Measurements from ENCODE around the gene MYPOP. TPM values are rescaled to one million over a fixed set of nuclear protein-coding genes. Genes with fewer than 3 reads are reported as not detected.

Gene MYPOP
- total RNA-seq, 1 experiment from 2014 or later = 5.4 TPM

GRCh38 chr19:45902651-45903625 lies 525 bp upstream of the MYPOP start:
- Histone ChIP-seq H3K9me2 (replicated peaks; ENCODE audit: low read length) (no peaks in the 10 kb centered on the region), H3K27me3 (ENCODE audit: low read length) (no peaks in the 10 kb centered on the region), H3K79me2 (ENCODE audit: low read length) (peaks cover 10% of the 10 kb centered on the region; the same call in 1 of the 2 replicates), H2AFZ (ENCODE audit: low read length) (peak overlapping the region; percentile 90), H3K4me1 (ENCODE audit: insufficient read depth, low read length) (peaks cover 11% of the 10 kb centered on the region), H3K9me3 (ENCODE audit: low read length) (no peaks in the 10 kb centered on the region), H3K36me3 (ENCODE audit: low read depth, low read length) (no peaks in the 10 kb centered on the region), H3K27ac (ENCODE audit: low read length) (no peak overlapping the region), H3K4me3 (ENCODE audit: low read length) (peak overlapping the region; percentile 85), H3K9ac (ENCODE audit: low read length) (peak overlapping the region; percentile 33; the same call in 1 of the 2 replicates), H4K20me1 (ENCODE audit: low read length) (no peaks in the 10 kb centered on the region), H3K4me2 (ENCODE audit: low read length) (peak overlapping the region; percentile 85), H3F3A (ENCODE audit: low read length, unreplicated experiment) (no peaks in the 10 kb centered on the region)
- TF ChIP-seq EZH2 (IDR thresholded peaks at IDR 0.05; ENCODE audit: low read length, unreplicated experiment) (no peak), EZH2phosphoT487 (IDR thresholded peaks at IDR 0.05; ENCODE audit: borderline replicate concordance, low read length) (no peak), CTCF (conservative IDR thresholded peaks at IDR 0.05; ENCODE audit: low read depth, low read length) (no peak)
- CTCF ChIA-PET = interaction anchor here (0.7 kb wide), 1 partner anchor 17 kb away, joined by 3 read pairs; the partner anchor contains the start of gene IRF2BP1
- DNase-seq = peak; percentile 97
- POLR2A ChIA-PET (ENCODE audit: unreplicated experiment) = interaction anchor here (0.5 to 0.7 kb wide), 6 partner anchors 53 to 640 kb away, joined by 3 to 19 read pairs (median 8); no protein-coding TSS in a partner anchor
- TSS peak; percentile 70 for BruUV-seq (replicated peaks)
- intact Hi-C loops (cut with micrococcal nuclease) = loop anchor here (2.0 kb wide), 1 partner anchor 24 kb away; no protein-coding TSS in a partner anchor
- peak; percentile 91 for ATAC-seq

- ATAC-seq (no peak), DNase-seq (no peak)
- CTCF ChIA-PET = no interaction called here
- no peak overlapping the region for H3K27ac ChIP-seq (ENCODE audit: low read length)
- peak overlapping the region; percentile 85 for H3K4me3 ChIP-seq (ENCODE audit: low read length)
- POLR2A ChIA-PET (ENCODE audit: unreplicated experiment) = no interaction called here
- no TSS peak for BruUV-seq (replicated peaks)
- H4K20me1 ChIP-seq (ENCODE audit: low read length) = no peaks in the 10 kb centered on the region
- no peaks in the 10 kb centered on the region for H3K36me3 ChIP-seq (ENCODE audit: low read depth, low read length)
- H3K79me2 ChIP-seq (ENCODE audit: low read length) = peaks cover 10% of the 10 kb centered on the region; the same call in 1 of the 2 replicates
- H3K9me2 ChIP-seq (replicated peaks; ENCODE audit: low read length) = no peaks in the 10 kb centered on the region
- H3F3A ChIP-seq (ENCODE audit: low read length, unreplicated experiment) = no peaks in the 10 kb centered on the region
- intact Hi-C loops (cut with micrococcal nuclease) = no loop called here
- TF ChIP-seq CTCF (conservative IDR thresholded peaks at IDR 0.05; ENCODE audit: low read depth, low read length) (no peak), EZH2 (IDR thresholded peaks at IDR 0.05; ENCODE audit: low read length, unreplicated experiment) (no peak), EZH2phosphoT487 (IDR thresholded peaks at IDR 0.05; ENCODE audit: borderline replicate concordance, low read length) (no peak)
- H2AFZ ChIP-seq (ENCODE audit: low read length) = peak overlapping the region; percentile 64
- H3K4me2 ChIP-seq (ENCODE audit: low read length) = peak overlapping the region; percentile 93
- H3K9ac ChIP-seq (ENCODE audit: low read length) = no peak overlapping the region; the same call in 1 of the 2 replicates
- H3K27me3 ChIP-seq (ENCODE audit: low read length) = no peaks in the 10 kb centered on the region
- H3K9me3 ChIP-seq (ENCODE audit: low read length) = no peaks in the 10 kb centered on the region
- H3K4me1 ChIP-seq (ENCODE audit: insufficient read depth, low read length) = peaks cover 9% of the 10 kb centered on the region
Observed at GRCh38 chr19:45901432-45901911, 941 bp downstream of the MYPOP start.
